ENCODE results near the gene GRHL1. TPM values are rescaled to one million over a fixed set of nuclear protein-coding genes. Genes with fewer than 3 reads are reported as not detected.

The GRHL1 gene
- total and polyA plus RNA-seq, 2 of the 8 experiments (the other 6 are each of a cell fraction or from before 2014, with no cell fraction given): 1.3 to 3.6 TPM

- H2AFZ ChIP-seq (ENCODE audit: low read length): no peak overlapping the region
- no peak overlapping the region for H4K8ac ChIP-seq (ENCODE audit: extremely low read depth, insufficient read depth, low read length)
- H4K20me1 ChIP-seq (replicated peaks in 1 of 2; ENCODE audit: control insufficient read depth in 1 of 2, insufficient read depth in 2 of 2, low read length in 2 of 2): peaks cover 0 to 2% of the 10 kb centered on the region in 2 experiments
- no peak overlapping the region for H2AK5ac ChIP-seq (ENCODE audit: low read depth, low read length)
- H3K4ac ChIP-seq (replicated peaks; ENCODE audit: insufficient read length, low read depth, low read length): no peak overlapping the region
- no peak overlapping the region for H4K91ac ChIP-seq (replicated peaks; ENCODE audit: insufficient read length, low read length)
- H3K4me2 ChIP-seq (ENCODE audit: insufficient read depth in 1 of 2, low read depth in 2 of 2, low read length in 2 of 2): no peak overlapping the region
- H3K36me3 ChIP-seq (ENCODE audit: control insufficient read depth in 2 of 4, insufficient read depth in 4 of 4, low read length in 3 of 4): no peaks in the 10 kb centered on the region
- POLR2A ChIA-PET (ENCODE audit: partially characterized antibody): interaction anchor here (1.2 kb wide), 1 partner anchor 133 kb away, joined by 3 read pairs; no protein-coding TSS in a partner anchor
- no peaks in the 10 kb centered on the region for H3K4me1 ChIP-seq (replicated peaks in 1 of 4; ENCODE audit: control insufficient read depth in 3 of 4, insufficient read depth in 4 of 4, low read length in 3 of 4)
- no peak overlapping the region for H2BK20ac ChIP-seq (ENCODE audit: low read length)
- CTCF ChIA-PET (ENCODE audit: partially characterized antibody): interaction anchor here (0.6 to 3.5 kb wide), 6 partner anchors 16 to 148 kb away, joined by 3 to 20 read pairs (median 4); no protein-coding TSS in a partner anchor
- FAIRE-seq (no peak), DNase-seq (ENCODE audit: low read depth in 1 of 2, low spot score in 2 of 2) (no peak)
- no peak overlapping the region for H2BK12ac ChIP-seq (ENCODE audit: low read depth, low read length)
- H3K4me3 ChIP-seq (ENCODE audit: extremely low read depth in 1 of 4, insufficient read depth in 2 of 4, low read depth in 3 of 4, low read length in 4 of 4): no peak overlapping the region
- no peaks in the 10 kb centered on the region for H3K79me1 ChIP-seq (ENCODE audit: low read depth, low read length)
- no peak overlapping the region for H3K14ac ChIP-seq (ENCODE audit: insufficient read length)
- H2BK15ac ChIP-seq (ENCODE audit: low read length): no peak overlapping the region
- peaks cover 11% of the 10 kb centered on the region; the same call in 1 of the 2 replicates for H3K23me2 ChIP-seq (ENCODE audit: low read depth, low read length)
- no peak overlapping the region for H3K9ac ChIP-seq (replicated peaks in 1 of 4; ENCODE audit: extremely low read depth in 1 of 4, low read depth in 3 of 4, low read length in 3 of 4)
- H3K56ac ChIP-seq (replicated peaks; ENCODE audit: insufficient read length, low read depth, low read length): no peak overlapping the region
- no peak overlapping the region for H3K23ac ChIP-seq (ENCODE audit: insufficient read length)
- peaks cover 8 to 36% (median 31%) of the 10 kb centered on the region in 4 experiments for H3K27me3 ChIP-seq (replicated peaks in 1 of 4; ENCODE audit: control insufficient read depth in 3 of 4, extremely low read depth in 1 of 4, insufficient read depth in 3 of 4, low read length in 3 of 4)
- H3K79me2 ChIP-seq (ENCODE audit: control insufficient read depth in 1 of 2, insufficient read depth in 2 of 2, low read length in 2 of 2): no peaks in the 10 kb centered on the region
- H3K27ac ChIP-seq (ENCODE audit: low read depth, low read length): no peak overlapping the region
- 76% methylated on average over 6 of the region's 6 CpGs; no CpG with 5 or more reads in 1 of the 2 experiments for WGBS, 2 experiments (ENCODE audit: extremely low coverage in 1 of 2, insufficient coverage in 1 of 2, insufficient read length in 1 of 2, insufficient replicate concordance in 2 of 2, low coverage in 1 of 2, low lambda C conversion rate in 2 of 2, missing lambda C conversion rate in 1 of 2)
- no peak overlapping the region for H2BK5ac ChIP-seq (ENCODE audit: low read depth, low read length)
- H4K5ac ChIP-seq (ENCODE audit: insufficient read length, low read depth, low read length): no peak overlapping the region
- H3K9me3 ChIP-seq (ENCODE audit: insufficient read depth in 2 of 2, low read depth in 1 of 2, low read length in 1 of 2): no peaks in the 10 kb centered on the region
- no peak overlapping the region for H2BK120ac ChIP-seq (replicated peaks; ENCODE audit: low read depth, low read length)
- no peak overlapping the region for H3K18ac ChIP-seq (ENCODE audit: extremely low read depth, low read length)
- TF ChIP-seq HDAC6 (IDR thresholded peaks at IDR 0.05; ENCODE audit: low read depth, low read length) (no peak), CEBPB (IDR thresholded peaks at IDR 0.05; ENCODE audit: low read depth, low read length) (no peak), SP1 (IDR thresholded peaks at IDR 0.05; ENCODE audit: low read depth, low read length) (no peak), PHF8 (conservative IDR thresholded peaks at IDR 0.05; ENCODE audit: low read depth, low read length) (no peak), TBP (IDR thresholded peaks at IDR 0.05; ENCODE audit: low read depth, low read length) (no peak), ATF3 (IDR thresholded peaks at IDR 0.05; ENCODE audit: insufficient read depth, low read depth, low read length) (no peak), MAFK (IDR thresholded peaks at IDR 0.05; ENCODE audit: low read depth, low read length) (no peak), CHD1 (IDR thresholded peaks at IDR 0.05; ENCODE audit: low read depth, low read length) (no peak), SRF (IDR thresholded peaks at IDR 0.05; ENCODE audit: low read depth, low read length) (no peak), USF2 (IDR thresholded peaks at IDR 0.05; ENCODE audit: low read length) (no peak), JUN (IDR thresholded peaks at IDR 0.05; ENCODE audit: low read depth, low read length) (no peak), GABPA (IDR thresholded peaks at IDR 0.05; ENCODE audit: borderline replicate concordance, insufficient read depth, low read length) (no peak), CHD2 (IDR thresholded peaks at IDR 0.05; ENCODE audit: low read length) (no peak), SIRT6 (IDR thresholded peaks at IDR 0.05; ENCODE audit: low read length) (no peak)
Measured at GRCh38 chr2:9948721-9949120, 2.8 kb upstream of the GRHL1 start.

Measured in H1 (cell line).